K562 (cell line): Measurements from ENCODE around the gene JSRP1. TPM values are rescaled to one million over a fixed set of nuclear protein-coding genes. Genes with fewer than 3 reads are reported as not detected.
A peak's percentile ranks its signal among the peaks of the same experiment; 100 is the strongest.

Experiments used
- FOXA3 ChIP-seq, 2 experiments: fragments of 450-650 bp in 1 of 2; sonication (generic) in 1 of 2; formaldehyde crosslinking; IDR thresholded peaks in 1 of 2; conservative IDR thresholded peaks in 1 of 2; 2 replicates each; pipeline versions ENCODE4 v1.4.0 to v1.8.0; 2020 to 2022; ENCODE audit warnings: mild to moderate bottlenecking in 2 of 2, missing genetic modification reagents in 1 of 2
- KLF10 ChIP-seq: fragments of 250-450 bp; sonication (Bioruptor Pico); IDR thresholded peaks from 2 replicates; pipeline ENCODE4 v1.6.1; 2021; ENCODE audit warnings: matching md5 sums
- SAP30 ChIP-seq: fragments of 200-600 bp; sonication (generic); IDR thresholded peaks from 2 replicates; pipeline ENCODE4 v1.6.1; 2012; ENCODE audit warnings: borderline replicate concordance, low read depth, mild to moderate bottlenecking, moderate library complexity, low read length, control low read depth, inconsistent platforms; ENCODE audit not compliant: insufficient read depth, poor library complexity, severe bottlenecking
- polyA plus RNA-seq, 8 experiments: library from polyadenylated mRNA; depleted of rRNA in 4 of 8; stranded (reverse) in 5 of 8; unstranded in 3 of 8; fragments of >200 nt; fragmentation: Nextera tagmentation in 2 of 8; fragmentation: Illumina TruSeq in 1 of 8; extraction: Ambion mirVana in 2 of 8; extraction: Trizol in 1 of 8; gene quantifications; 2 replicates each; pipeline versions ENCODE4 v1.2.1 to v1.2.3, GENCODE V29; 2011 to 2014; ENCODE audit warnings: inconsistent platforms in 1 of 8, missing spikeins in 1 of 8
- total RNA-seq, 7 experiments: library from RNA; depleted of rRNA in 6 of 7; stranded (reverse); fragments of >200 nt in 6 of 7; fragmentation: Illumina TruSeq in 2 of 7; extraction: Trizol in 2 of 7; gene quantifications; 2 replicates each; pipeline versions ENCODE4 v1.2.1 to v1.2.3, GENCODE V29; 2011 to 2021; ENCODE audit warnings: low replicate concordance in 1 of 7
- TF ChIP-seq, protein P1 (sequence below), 2 experiments: fragments of 250-450 bp in 1 of 2; fragments of 450-650 bp in 1 of 2; sonication (Bioruptor Pico) in 1 of 2; IDR thresholded peaks; 2 replicates each; pipeline versions ENCODE4 v1.6.1 to v1.8.0; 2016 to 2021; ENCODE audit warnings: mild to moderate bottlenecking in 2 of 2, moderate library complexity in 2 of 2, missing compliant biosample characterization in 1 of 2, missing genetic modification characterization in 1 of 2
- TF ChIP-seq, protein P2 (sequence below), 2 experiments: fragments of 450-650 bp; formaldehyde crosslinking in 1 of 2; IDR thresholded peaks; 2 replicates each; pipeline versions ENCODE4 v1.4.0 to v1.6.1; 2014 to 2020; ENCODE audit warnings: mild to moderate bottlenecking in 2 of 2, borderline replicate concordance in 1 of 2, low read depth in 1 of 2
- TF ChIP-seq, protein P3 (sequence below): IDR thresholded peaks from 2 replicates; pipeline ENCODE4 v1.6.1; 2011; ENCODE audit warnings: borderline replicate concordance, low read depth, mild to moderate bottlenecking, moderate library complexity, low read length; ENCODE audit not compliant: insufficient read depth, poor library complexity, severe bottlenecking
- TF ChIP-seq, protein P4 (sequence below), 2 experiments: fragments of 450-650 bp; conservative IDR thresholded peaks; 2 replicates each; pipeline ENCODE4 v1.6.1; 2017; ENCODE audit warnings: mild to moderate bottlenecking in 2 of 2, moderate library complexity in 2 of 2

JSRP1 gene
- total and polyA plus RNA-seq, 9 of the 15 experiments (the other 6 are each of a cell fraction or from before 2014, with no cell fraction given) = 0.08 to 1.2 (median 0.51) TPM; not detected in 4

DNA sequence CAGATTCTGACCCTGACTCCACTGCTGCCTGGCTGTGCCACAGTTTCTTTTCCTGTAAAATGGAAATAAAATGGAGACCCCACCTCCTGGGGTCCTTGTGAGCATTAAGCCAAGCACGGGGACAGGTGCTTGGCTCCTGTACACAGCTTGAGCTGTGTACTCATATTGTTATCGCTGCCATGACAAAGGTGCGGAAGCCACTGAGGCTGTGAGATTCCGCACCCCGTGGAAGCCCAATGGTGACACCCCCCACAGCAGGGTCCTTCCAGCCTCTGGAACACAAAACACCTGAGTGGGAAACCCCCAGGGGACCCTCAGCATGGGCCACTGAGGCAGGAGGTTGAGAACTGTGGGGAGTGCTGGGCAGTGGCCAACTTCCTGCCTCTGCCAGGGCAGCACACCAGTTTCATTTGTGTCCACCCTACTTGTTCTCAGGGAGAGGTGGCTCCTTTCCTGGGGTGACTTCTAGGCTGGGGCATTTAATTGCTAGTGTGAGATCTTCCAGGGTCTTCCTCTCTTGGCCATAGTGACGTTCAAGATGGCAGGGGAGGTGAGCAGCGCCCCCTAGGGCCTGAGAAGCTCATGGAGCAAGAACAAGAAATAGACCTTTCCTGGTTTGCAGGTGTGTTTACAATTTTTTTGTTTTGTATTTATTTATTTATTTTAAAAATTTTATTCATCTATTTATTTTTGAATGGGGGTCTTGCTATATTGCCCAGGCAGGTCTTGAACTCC is 5.4 kb upstream of the JSRP1 start (continued):
- TF ChIP-seq SAP30 = no peak
- TF ChIP-seq, protein P1, sequence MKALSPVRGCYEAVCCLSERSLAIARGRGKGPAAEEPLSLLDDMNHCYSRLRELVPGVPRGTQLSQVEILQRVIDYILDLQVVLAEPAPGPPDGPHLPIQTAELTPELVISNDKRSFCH (CRISPR knock-in tag; IDR thresholded peaks at IDR 0.05) = no peak
- TF ChIP-seq, protein P1 (tag; IDR thresholded peaks at IDR 0.05) = peak; percentile 18; the same call in 1 of the 2 replicates
- no peak for TF ChIP-seq FOXA3 (CRISPR knock-in tag; conservative IDR thresholded peaks at IDR 0.05 in 1 of 2, IDR thresholded peaks at IDR 0.05 in 1 of 2)
- TF ChIP-seq, protein P2, sequence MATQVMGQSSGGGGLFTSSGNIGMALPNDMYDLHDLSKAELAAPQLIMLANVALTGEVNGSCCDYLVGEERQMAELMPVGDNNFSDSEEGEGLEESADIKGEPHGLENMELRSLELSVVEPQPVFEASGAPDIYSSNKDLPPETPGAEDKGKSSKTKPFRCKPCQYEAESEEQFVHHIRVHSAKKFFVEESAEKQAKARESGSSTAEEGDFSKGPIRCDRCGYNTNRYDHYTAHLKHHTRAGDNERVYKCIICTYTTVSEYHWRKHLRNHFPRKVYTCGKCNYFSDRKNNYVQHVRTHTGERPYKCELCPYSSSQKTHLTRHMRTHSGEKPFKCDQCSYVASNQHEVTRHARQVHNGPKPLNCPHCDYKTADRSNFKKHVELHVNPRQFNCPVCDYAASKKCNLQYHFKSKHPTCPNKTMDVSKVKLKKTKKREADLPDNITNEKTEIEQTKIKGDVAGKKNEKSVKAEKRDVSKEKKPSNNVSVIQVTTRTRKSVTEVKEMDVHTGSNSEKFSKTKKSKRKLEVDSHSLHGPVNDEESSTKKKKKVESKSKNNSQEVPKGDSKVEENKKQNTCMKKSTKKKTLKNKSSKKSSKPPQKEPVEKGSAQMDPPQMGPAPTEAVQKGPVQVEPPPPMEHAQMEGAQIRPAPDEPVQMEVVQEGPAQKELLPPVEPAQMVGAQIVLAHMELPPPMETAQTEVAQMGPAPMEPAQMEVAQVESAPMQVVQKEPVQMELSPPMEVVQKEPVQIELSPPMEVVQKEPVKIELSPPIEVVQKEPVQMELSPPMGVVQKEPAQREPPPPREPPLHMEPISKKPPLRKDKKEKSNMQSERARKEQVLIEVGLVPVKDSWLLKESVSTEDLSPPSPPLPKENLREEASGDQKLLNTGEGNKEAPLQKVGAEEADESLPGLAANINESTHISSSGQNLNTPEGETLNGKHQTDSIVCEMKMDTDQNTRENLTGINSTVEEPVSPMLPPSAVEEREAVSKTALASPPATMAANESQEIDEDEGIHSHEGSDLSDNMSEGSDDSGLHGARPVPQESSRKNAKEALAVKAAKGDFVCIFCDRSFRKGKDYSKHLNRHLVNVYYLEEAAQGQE (IDR thresholded peaks at IDR 0.05; ENCODE audit: borderline replicate concordance) = 0 out of 2 replicates have a peak, but pooled peaks have one; percentile 17
- TF ChIP-seq, protein P2 (CRISPR knock-in tag; IDR thresholded peaks at IDR 0.05; ENCODE audit: low read depth) = no peak
- TF ChIP-seq, protein P3, sequence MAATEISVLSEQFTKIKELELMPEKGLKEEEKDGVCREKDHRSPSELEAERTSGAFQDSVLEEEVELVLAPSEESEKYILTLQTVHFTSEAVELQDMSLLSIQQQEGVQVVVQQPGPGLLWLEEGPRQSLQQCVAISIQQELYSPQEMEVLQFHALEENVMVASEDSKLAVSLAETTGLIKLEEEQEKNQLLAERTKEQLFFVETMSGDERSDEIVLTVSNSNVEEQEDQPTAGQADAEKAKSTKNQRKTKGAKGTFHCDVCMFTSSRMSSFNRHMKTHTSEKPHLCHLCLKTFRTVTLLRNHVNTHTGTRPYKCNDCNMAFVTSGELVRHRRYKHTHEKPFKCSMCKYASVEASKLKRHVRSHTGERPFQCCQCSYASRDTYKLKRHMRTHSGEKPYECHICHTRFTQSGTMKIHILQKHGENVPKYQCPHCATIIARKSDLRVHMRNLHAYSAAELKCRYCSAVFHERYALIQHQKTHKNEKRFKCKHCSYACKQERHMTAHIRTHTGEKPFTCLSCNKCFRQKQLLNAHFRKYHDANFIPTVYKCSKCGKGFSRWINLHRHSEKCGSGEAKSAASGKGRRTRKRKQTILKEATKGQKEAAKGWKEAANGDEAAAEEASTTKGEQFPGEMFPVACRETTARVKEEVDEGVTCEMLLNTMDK = peak; percentile 81
- TF ChIP-seq, protein P4, sequence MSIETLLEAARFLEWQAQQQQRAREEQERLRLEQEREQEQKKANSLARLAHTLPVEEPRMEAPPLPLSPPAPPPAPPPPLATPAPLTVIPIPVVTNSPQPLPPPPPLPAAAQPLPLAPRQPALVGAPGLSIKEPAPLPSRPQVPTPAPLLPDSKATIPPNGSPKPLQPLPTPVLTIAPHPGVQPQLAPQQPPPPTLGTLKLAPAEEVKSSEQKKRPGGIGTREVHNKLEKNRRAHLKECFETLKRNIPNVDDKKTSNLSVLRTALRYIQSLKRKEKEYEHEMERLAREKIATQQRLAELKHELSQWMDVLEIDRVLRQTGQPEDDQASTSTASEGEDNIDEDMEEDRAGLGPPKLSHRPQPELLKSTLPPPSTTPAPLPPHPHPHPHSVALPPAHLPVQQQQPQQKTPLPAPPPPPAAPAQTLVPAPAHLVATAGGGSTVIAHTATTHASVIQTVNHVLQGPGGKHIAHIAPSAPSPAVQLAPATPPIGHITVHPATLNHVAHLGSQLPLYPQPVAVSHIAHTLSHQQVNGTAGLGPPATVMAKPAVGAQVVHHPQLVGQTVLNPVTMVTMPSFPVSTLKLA (conservative IDR thresholded peaks at IDR 0.05) = 0 out of 4 replicates have a peak, but pooled peaks of 1 of the 2 experiments have one; percentile 21
- no peak for TF ChIP-seq KLF10 (CRISPR knock-in tag)
